ENCODE data around the gene SNAPC2. TPM values are rescaled to one million over a fixed set of nuclear protein-coding genes. Genes with fewer than 3 reads are reported as not detected.

Gene SNAPC2
- total and polyA plus RNA-seq, 2 of the 13 experiments (the other 11 are each of a cell fraction or from before 2014, with no cell fraction given): 10.2 to 12.7 TPM

DNA sequence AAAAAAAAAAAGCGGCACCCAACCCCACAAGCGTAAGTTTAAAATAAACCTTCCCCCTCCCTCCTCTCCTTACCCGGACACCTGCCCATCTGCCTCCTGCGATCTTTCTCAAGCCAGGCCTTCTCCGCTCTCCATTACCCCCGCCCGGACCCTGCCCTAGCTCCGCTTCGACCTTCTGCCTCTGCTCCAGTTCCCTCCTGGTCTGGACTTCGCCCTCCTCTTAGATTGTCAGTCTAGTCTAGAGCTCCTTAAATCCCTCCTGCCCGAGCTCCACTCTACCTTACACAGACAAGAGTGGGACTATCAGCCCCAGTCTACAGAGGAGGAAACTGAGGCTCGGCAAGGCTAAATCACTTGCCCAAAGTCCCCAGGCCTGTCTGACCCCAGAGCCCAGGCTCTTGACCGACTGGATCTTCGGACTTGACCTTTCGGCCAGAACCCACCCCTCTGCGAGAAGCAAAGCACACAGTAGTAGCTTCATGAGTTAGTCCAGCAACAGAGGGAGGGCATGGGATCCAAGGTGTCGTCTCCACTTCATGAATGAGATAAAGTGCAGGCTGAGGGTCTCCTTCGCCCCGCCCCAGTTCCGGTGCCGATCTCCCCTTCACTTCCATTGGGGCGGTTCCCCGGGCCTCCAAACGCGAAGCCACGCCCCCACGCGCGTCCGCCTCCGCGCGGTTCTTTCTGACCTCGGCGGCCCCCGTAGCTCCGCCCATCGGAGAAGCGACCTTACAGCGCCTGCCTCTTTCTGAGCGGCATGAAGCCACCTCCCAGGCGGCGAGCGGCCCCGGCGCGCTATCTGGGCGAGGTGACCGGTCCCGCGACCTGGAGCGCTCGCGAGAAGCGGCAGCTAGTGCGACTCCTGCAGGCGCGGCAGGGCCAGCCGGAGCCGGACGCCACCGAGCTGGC is at the start of gene SNAPC2 (continued):
- TF ChIP-seq, protein P1, sequence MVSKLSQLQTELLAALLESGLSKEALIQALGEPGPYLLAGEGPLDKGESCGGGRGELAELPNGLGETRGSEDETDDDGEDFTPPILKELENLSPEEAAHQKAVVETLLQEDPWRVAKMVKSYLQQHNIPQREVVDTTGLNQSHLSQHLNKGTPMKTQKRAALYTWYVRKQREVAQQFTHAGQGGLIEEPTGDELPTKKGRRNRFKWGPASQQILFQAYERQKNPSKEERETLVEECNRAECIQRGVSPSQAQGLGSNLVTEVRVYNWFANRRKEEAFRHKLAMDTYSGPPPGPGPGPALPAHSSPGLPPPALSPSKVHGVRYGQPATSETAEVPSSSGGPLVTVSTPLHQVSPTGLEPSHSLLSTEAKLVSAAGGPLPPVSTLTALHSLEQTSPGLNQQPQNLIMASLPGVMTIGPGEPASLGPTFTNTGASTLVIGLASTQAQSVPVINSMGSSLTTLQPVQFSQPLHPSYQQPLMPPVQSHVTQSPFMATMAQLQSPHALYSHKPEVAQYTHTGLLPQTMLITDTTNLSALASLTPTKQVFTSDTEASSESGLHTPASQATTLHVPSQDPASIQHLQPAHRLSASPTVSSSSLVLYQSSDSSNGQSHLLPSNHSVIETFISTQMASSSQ (IDR thresholded peaks at IDR 0.05; ENCODE audit: low read depth): no peak
- TF ChIP-seq, protein P1 (CRISPR knock-in tag; IDR thresholded peaks at IDR 0.05; ENCODE audit: borderline replicate concordance): peak; percentile 49; the same call in 1 of the 2 replicates
- TF ChIP-seq, protein P2, sequence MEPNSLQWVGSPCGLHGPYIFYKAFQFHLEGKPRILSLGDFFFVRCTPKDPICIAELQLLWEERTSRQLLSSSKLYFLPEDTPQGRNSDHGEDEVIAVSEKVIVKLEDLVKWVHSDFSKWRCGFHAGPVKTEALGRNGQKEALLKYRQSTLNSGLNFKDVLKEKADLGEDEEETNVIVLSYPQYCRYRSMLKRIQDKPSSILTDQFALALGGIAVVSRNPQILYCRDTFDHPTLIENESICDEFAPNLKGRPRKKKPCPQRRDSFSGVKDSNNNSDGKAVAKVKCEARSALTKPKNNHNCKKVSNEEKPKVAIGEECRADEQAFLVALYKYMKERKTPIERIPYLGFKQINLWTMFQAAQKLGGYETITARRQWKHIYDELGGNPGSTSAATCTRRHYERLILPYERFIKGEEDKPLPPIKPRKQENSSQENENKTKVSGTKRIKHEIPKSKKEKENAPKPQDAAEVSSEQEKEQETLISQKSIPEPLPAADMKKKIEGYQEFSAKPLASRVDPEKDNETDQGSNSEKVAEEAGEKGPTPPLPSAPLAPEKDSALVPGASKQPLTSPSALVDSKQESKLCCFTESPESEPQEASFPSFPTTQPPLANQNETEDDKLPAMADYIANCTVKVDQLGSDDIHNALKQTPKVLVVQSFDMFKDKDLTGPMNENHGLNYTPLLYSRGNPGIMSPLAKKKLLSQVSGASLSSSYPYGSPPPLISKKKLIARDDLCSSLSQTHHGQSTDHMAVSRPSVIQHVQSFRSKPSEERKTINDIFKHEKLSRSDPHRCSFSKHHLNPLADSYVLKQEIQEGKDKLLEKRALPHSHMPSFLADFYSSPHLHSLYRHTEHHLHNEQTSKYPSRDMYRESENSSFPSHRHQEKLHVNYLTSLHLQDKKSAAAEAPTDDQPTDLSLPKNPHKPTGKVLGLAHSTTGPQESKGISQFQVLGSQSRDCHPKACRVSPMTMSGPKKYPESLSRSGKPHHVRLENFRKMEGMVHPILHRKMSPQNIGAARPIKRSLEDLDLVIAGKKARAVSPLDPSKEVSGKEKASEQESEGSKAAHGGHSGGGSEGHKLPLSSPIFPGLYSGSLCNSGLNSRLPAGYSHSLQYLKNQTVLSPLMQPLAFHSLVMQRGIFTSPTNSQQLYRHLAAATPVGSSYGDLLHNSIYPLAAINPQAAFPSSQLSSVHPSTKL (CRISPR knock-in tag; IDR thresholded peaks at IDR 0.05): 0 out of 2 replicates have a peak, but pooled peaks have one; percentile 17
- TF ChIP-seq, protein P3, sequence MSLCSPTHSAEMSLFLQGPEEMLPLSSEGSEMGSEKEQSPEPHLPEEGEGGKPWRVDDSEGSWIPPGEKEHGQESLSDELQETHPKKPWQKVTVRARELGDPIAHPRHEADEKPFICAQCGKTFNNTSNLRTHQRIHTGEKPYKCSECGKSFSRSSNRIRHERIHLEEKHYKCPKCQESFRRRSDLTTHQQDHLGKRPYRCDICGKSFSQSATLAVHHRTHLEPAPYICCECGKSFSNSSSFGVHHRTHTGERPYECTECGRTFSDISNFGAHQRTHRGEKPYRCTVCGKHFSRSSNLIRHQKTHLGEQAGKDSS (CRISPR knock-in tag; IDR thresholded peaks at IDR 0.05; ENCODE audit: borderline replicate concordance, low read depth): peak; percentile 23; the same call in 1 of the 2 replicates
- TF ChIP-seq ZNF749 (CRISPR knock-in tag; IDR thresholded peaks at IDR 0.05; ENCODE audit: borderline replicate concordance) (peak; percentile 69; the same call in 1 of the 2 replicates), ZNF441 (CRISPR knock-in tag; IDR thresholded peaks at IDR 0.05; ENCODE audit: borderline replicate concordance) (peak; percentile 55; the same call in 1 of the 2 replicates), AGO1 (IDR thresholded peaks at IDR 0.05; ENCODE audit: low read depth, low read length, poor library complexity, severe bottlenecking) (peak; percentile 64), ZSCAN12 (CRISPR knock-in tag; IDR thresholded peaks at IDR 0.05) (no peak), RFXAP (CRISPR knock-in tag; IDR thresholded peaks at IDR 0.05; ENCODE audit: borderline replicate concordance) (0 out of 2 replicates have a peak, but pooled peaks have one; percentile 30), SP5 (CRISPR knock-in tag; IDR thresholded peaks at IDR 0.05; ENCODE audit: borderline replicate concordance, low read depth) (peak; percentile 89), CBX1 (IDR thresholded peaks at IDR 0.05; ENCODE audit: low read depth) (peak; percentile 17), ISX (CRISPR knock-in tag; conservative IDR thresholded peaks at IDR 0.05) (peak; percentile 42; the same call in 1 of the 2 replicates), ZFP82 (CRISPR knock-in tag; IDR thresholded peaks at IDR 0.05; ENCODE audit: borderline replicate concordance) (no peak), MEF2D (CRISPR knock-in tag; IDR thresholded peaks at IDR 0.05) (peak; percentile 67; the same call in 1 of the 2 replicates), ZBTB7A (CRISPR knock-in tag; IDR thresholded peaks at IDR 0.05) (peak; percentile 71; the same call in 1 of the 2 replicates)
- TF ChIP-seq, protein P4, sequence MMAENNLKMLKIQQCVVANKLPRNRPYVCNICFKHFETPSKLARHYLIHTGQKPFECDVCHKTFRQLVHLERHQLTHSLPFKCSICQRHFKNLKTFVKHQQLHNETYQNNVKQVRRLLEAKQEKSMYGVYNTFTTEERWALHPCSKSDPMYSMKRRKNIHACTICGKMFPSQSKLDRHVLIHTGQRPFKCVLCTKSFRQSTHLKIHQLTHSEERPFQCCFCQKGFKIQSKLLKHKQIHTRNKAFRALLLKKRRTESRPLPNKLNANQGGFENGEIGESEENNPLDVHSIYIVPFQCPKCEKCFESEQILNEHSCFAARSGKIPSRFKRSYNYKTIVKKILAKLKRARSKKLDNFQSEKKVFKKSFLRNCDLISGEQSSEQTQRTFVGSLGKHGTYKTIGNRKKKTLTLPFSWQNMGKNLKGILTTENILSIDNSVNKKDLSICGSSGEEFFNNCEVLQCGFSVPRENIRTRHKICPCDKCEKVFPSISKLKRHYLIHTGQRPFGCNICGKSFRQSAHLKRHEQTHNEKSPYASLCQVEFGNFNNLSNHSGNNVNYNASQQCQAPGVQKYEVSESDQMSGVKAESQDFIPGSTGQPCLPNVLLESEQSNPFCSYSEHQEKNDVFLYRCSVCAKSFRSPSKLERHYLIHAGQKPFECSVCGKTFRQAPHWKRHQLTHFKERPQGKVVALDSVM (CRISPR knock-in tag; IDR thresholded peaks at IDR 0.05): peak; percentile 56; the same call in 1 of the 2 replicates
